ENCODE results near the gene CCDC197.

DNA sequence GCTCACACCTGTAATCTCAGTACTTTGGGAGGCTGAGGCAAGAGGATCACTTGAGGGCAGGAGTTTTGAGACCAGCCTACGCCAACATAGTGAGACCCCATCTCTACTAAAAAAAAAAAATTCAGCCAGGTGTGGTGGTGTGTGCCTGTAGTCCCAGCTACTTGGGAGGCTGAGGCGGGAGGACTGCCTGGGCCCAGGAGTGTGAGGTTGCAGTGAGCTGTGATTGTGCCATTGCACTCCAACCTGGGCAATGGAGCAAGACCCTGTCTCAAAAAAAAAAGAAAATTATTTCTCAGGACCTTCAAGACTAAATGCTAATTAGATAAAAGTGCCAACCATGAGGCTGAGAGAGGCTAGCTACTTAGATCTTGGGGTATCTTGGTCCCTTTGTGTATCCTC, 52.5 kb downstream of the CCDC197 start:
- TF ChIP-seq, protein P1, sequence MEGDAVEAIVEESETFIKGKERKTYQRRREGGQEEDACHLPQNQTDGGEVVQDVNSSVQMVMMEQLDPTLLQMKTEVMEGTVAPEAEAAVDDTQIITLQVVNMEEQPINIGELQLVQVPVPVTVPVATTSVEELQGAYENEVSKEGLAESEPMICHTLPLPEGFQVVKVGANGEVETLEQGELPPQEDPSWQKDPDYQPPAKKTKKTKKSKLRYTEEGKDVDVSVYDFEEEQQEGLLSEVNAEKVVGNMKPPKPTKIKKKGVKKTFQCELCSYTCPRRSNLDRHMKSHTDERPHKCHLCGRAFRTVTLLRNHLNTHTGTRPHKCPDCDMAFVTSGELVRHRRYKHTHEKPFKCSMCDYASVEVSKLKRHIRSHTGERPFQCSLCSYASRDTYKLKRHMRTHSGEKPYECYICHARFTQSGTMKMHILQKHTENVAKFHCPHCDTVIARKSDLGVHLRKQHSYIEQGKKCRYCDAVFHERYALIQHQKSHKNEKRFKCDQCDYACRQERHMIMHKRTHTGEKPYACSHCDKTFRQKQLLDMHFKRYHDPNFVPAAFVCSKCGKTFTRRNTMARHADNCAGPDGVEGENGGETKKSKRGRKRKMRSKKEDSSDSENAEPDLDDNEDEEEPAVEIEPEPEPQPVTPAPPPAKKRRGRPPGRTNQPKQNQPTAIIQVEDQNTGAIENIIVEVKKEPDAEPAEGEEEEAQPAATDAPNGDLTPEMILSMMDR (IDR thresholded peaks at IDR 0.05) = no peak
- TF ChIP-seq POLR2AphosphoS5 (IDR thresholded peaks at IDR 0.05) = no peak

Measured in breast epithelium (tissue), 3 donors.